Upper lobe of left lung (tissue), 4 donors: Measurements from ENCODE around the gene KNTC1.

Source experiments
- CTCF ChIP-seq, 6 experiments: fragments of 450-650 bp in 4 of 6; fragments of 200-600 bp in 2 of 6; sonication (generic) in 2 of 6; IDR thresholded peaks; one replicate each; pipeline ENCODE4 v1.5.1; 2016 to 2019; ENCODE audit warnings: antibody characterized with exemption in 6 of 6
- POLR2A ChIP-seq, 4 donors: fragments of 450-650 bp; IDR thresholded peaks; one replicate each; pipeline ENCODE4 v1.5.1; 2016 to 2017; ENCODE audit warnings: antibody characterized with exemption in 4 of 4, mild to moderate bottlenecking in 2 of 4
- POLR2AphosphoS5 ChIP-seq, 2 donors: sonication (generic); formaldehyde crosslinking; IDR thresholded peaks; one replicate each; pipeline ENCODE4 v1.5.1; 2017; ENCODE audit warnings: antibody characterized with exemption in 2 of 2

GRCh38 chr12:122569288-122569687 lies 42.2 kb downstream of the KNTC1 start:
- TF ChIP-seq CTCF (IDR thresholded peaks at IDR 0.05): no peak
- no peak for TF ChIP-seq POLR2A (IDR thresholded peaks at IDR 0.05)
- no peak for TF ChIP-seq POLR2AphosphoS5 (IDR thresholded peaks at IDR 0.05)
